Measurements from ENCODE around the gene LDLRAD4.

- TF ChIP-seq ZC3H10 (CRISPR knock-in tag; IDR thresholded peaks at IDR 0.05), result no peak
- TF ChIP-seq TCF4 (CRISPR knock-in tag; IDR thresholded peaks at IDR 0.05; ENCODE audit: borderline replicate concordance), result no peak
- TF ChIP-seq ARNTL (CRISPR knock-in tag; IDR thresholded peaks at IDR 0.05; ENCODE audit: borderline replicate concordance, low read depth), result no peak
Measured at GRCh38 chr18:13485604-13486003, 267.0 kb downstream of the LDLRAD4 start.

Measured in SK-N-SH treated with all-trans-retinoic acid at 6 μM for 48 hours (cell line).